Measurements from ENCODE around the gene CAMK4.
"Not testable (repeated sequence)": the region's sequence is repeated elsewhere in the genome, so short reads cannot be mapped to it uniquely, and the experiment has no call there.

Gene CAMK4

GRCh38 chr5:111261610-111262009 is 37.4 kb downstream of the CAMK4 start:
- DNase-seq, result no peak

GRCh38 chr5:111262153-111262552 is 38.0 kb downstream of the CAMK4 start:
- no peak for DNase-seq

GRCh38 chr5:111262815-111263214 is 38.6 kb downstream of the CAMK4 start:
- no peak for DNase-seq

- peak in 1 of 2 experiments; percentile 67 for DNase-seq
Observed at GRCh38 chr5:111266491-111266890, 42.3 kb downstream of the CAMK4 start.

- DNase-seq, result no peak
Observed at GRCh38 chr5:111268300-111268699, 44.1 kb downstream of the CAMK4 start.

GRCh38 chr5:111271885-111272284 is 47.7 kb downstream of the CAMK4 start:
- DNase-seq, result no peak

- DNase-seq, result no peak
Observed at GRCh38 chr5:111277061-111277460, 52.9 kb downstream of the CAMK4 start.

GRCh38 chr5:111278858-111279504 is 54.8 kb downstream of the CAMK4 start:
- peak; percentile 2 to 40 for DNase-seq

GRCh38 chr5:111280282-111280951 is 56.2 kb downstream of the CAMK4 start:
- peak in 1 of 2 experiments; percentile 57 for DNase-seq

- DNase-seq, result no peak
Observed at GRCh38 chr5:111282798-111283197, 58.6 kb downstream of the CAMK4 start.

- DNase-seq, result no peak
Observed at GRCh38 chr5:111284825-111285224, 60.6 kb downstream of the CAMK4 start.

GRCh38 chr5:111294551-111294950 is 70.4 kb downstream of the CAMK4 start:
- no peak for DNase-seq

GRCh38 chr5:111295649-111296048 is 71.5 kb downstream of the CAMK4 start:
- no peak for DNase-seq

- DNase-seq, result no peak
Observed at GRCh38 chr5:111296570-111296969, 72.4 kb downstream of the CAMK4 start.

GRCh38 chr5:111299067-111299481 is 74.9 kb downstream of the CAMK4 start:
- no peak for DNase-seq

GRCh38 chr5:111299831-111300432 is 75.7 kb downstream of the CAMK4 start:
- DNase-seq, result no peak

- no peak for DNase-seq
Observed at GRCh38 chr5:111301264-111301663, 77.1 kb downstream of the CAMK4 start.

- DNase-seq, result not testable (repeated sequence)
Observed at GRCh38 chr5:111302043-111302442, 77.9 kb downstream of the CAMK4 start.

GRCh38 chr5:111308951-111309350 is 84.8 kb downstream of the CAMK4 start:
- DNase-seq, result no peak

- no peak for DNase-seq
Observed at GRCh38 chr5:111309384-111309783, 85.2 kb downstream of the CAMK4 start.

- peak in 1 of 2 experiments; percentile 28 for DNase-seq
Observed at GRCh38 chr5:111310711-111311620, 86.8 kb downstream of the CAMK4 start.

GRCh38 chr5:111311666-111312065 is 87.5 kb downstream of the CAMK4 start:
- DNase-seq, result no peak

Measured in NCI-H446 (cell line).